ENCODE data around the gene RIPOR1.

Gene RIPOR1

DNA sequence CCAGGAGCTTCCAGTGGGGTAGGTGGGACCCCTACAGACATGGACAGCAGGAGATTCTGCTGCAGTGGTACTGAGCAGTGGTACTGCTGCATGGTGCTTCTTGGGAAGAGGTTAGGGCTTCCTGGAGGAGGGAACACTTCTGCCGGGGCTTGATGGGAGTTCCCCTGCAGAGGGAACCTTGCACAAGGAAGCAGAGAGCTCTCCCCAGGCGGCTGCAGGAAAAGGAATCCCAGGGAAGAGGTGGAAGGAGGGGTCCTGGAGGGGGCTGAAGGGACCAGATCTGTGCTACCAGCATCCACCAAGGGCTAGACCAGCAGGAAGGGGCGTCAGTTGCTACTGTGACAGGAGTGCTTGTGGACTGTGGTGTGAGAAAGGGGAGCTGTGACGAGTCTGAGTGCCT lies 10.6 kb downstream of the RIPOR1 start:
- DNase-seq, result no peak

DNA sequence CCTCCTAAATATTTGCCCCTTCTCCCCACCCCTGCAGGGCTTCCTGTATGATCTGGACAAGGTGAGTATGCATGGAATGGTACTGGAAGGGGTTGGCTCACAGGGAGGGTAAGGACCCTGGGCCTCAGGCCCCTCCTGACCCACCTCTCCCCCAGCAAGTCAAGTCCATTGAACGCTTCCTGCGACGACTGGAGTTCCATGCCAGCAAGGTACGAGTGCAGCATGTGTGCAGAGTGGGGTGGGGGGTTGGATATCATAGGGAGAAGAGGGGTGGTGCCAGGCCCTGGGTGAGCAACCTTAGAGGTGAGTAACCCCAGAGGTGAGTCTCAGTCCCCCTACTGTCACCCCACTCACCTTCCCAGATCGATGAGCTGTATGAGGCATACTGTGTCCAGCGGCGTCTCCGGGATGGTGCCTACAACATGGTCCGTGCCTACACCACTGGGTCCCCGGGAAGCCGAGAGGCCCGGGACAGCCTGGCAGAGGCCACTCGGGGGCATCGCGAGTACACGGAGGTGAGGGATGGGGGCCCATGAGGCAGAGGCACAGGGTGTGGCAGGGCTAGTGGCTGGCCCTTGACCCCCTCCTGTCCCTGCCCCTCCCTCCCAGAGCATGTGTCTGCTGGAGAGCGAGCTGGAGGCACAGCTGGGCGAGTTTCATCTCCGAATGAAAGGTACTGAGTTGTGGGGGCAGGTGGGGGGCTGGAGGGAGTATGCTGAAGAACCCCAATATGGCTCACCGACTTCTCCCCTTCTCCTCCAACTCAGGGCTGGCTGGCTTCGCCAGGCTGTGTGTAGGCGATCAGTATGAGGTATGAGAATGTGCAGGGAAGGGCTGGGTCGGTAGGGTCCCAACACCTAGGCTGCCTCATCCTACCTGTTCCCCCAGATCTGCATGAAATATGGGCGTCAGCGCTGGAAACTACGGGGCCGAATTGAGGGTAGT lies 11.3 kb downstream of the RIPOR1 start:
- DNase-seq, result no peak

DNA sequence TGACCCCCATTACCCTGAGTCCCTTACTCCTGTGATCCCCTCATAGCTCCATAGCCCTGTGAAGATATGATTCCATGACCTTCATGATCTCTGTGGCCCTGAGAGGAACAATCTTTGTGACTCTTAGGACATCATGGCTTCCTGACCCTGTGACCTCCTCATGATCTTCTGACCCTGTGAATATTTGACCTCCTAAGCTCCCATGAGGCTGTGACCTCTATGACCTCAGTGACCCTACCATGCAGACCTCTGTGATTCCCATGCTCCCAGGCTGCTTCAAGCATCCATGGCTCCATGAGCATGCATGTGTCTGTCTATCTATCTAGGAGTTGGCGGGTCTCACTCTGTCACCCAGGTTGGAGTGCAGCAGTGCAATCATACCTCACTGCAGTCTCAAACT lies 12.1 kb downstream of the RIPOR1 start:
- no peak for DNase-seq

DNA sequence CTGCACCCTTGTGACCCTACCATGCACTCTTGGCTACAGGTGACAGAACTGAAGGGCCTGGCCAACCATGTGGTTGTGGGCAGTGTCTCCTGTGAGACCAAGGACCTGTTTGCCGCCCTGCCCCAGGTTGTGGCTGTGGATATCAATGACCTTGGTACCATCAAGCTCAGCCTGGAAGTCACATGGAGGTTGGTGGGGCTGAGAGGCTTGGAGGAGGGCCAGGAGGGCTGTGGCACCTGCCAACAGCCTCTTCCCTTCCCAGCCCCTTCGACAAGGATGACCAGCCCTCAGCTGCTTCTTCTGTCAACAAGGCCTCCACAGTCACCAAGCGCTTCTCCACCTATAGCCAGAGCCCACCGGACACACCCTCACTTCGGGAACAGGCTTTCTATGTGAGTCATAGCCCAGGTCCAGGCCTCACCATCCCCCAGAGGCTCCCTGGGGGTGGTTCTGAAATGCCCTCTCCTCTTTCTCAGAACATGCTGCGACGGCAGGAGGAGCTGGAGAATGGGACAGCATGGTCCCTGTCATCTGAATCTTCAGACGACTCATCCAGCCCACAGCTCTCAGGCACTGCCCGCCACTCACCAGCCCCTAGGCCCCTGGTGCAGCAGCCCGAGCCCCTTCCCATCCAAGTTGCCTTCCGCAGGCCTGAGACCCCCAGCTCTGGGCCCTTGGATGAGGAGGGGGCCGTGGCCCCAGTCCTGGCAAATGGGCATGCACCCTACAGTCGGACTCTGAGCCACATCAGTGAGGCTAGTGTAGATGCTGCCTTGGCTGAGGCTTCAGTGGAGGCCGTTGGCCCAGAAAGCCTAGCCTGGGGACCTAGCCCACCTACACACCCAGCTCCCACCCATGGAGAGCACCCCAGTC lies 13.0 kb downstream of the RIPOR1 start:
- no peak for DNase-seq

DNA sequence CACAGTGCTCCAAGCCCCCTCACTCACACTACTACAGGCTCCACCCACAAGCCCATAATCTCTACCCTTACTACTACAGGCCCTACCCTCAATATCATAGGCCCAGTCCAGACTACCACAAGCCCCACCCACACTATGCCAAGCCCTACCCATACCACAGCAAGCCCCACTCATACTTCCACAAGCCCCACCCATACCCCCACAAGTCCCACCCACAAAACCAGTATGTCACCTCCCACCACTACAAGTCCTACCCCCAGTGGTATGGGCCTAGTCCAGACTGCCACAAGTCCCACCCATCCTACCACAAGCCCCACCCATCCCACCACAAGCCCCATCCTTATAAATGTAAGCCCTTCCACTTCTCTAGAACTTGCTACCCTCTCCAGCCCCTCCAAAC lies 13.8 kb downstream of the RIPOR1 start:
- peak; percentile 45 for DNase-seq

DNA sequence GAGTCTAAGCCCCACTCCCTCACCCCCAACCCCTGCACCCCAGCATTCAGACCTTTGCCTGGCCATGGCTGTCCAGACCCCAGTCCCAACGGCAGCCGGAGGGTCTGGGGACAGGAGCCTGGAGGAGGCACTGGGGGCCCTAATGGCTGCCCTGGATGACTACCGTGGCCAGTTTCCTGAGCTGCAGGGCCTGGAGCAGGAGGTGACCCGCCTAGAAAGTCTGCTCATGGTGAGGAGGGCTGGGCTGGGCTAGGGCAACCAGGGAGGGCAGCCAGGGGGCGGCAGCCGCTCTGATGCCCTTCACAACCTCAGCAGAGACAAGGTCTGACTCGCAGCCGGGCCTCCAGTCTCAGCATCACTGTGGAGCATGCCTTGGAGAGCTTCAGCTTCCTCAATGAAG lies 14.4 kb downstream of the RIPOR1 start:
- DNase-seq, result no peak

DNA sequence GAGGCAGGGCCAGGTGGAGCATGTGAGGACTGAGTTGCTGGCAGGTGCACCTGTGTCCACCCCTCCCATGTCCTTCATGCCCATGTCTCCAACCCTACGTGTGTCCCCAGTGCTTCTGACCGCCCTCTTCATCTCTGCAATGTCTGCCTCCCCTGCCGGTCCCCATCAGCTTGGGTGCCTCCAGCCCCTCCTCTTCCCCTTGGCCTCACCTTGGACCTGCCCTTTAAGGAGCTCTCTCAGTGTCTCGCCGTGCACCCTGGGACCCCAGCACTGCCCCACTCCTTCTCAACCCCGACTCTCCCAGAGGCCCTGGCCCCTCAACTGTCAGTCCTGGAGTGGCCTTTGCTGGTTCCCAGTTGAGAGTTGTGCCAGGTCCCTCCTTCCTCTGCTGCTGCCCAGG lies 15.0 kb downstream of the RIPOR1 start:
- DNase-seq, result no peak

DNA sequence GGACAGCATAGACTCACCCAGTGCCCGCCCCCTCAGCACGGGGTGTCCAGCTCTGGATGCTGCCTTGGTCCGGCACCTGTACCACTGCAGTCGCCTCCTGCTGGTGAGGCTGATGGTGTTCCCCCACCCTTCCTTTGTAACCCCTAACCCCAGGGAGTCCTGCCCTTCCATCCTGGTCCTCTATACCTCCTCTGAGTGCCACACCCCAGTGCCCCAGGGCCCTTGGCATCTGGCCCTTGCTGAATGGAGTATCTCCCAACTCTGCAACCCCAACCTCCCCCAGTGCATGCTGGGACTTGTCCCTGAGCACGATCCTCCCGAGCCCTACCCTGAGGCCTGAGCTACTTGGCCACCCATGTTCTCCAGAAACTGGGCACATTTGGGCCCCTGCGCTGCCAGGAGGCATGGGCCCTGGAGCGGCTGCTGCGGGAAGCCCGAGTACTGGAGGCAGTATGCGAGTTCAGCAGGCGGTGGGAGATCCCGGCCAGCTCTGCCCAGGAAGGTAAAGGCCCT lies 15.8 kb downstream of the RIPOR1 start:
- no peak for DNase-seq

DNA sequence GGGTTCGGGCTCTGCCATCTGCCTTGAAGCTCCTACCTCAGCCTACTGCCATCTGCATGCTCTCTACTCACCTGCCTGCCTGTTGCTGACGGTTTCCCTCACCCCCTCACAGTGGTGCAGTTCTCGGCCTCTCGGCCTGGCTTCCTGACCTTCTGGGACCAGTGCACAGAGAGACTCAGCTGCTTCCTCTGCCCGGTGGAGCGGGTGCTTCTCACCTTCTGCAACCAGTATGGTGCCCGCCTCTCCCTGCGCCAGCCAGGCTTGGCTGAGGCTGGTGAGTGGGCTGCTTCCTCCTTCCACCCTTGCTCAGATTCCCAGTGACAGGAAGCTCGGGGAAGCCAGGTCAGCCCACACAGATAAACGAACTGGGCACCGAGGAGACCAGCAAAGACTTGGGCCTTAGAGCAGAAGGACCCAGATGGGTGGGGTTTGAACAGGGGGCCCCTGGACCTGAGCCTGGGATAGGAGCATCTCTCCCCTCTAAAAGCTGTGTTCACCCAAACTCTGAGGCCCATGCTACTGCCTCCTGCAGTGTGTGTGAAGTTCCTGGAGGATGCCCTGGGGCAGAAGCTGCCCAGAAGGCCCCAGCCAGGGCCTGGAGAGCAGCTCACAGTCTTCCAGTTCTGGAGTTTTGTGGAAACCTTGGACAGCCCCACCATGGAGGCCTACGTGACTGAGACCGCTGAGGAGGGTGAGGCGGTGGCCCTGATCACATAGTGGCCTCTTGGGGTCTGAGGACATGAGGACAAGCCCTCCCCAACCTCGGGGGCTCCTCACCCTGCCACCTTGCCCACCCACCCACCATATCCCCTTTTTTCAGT lies 16.4 kb downstream of the RIPOR1 start:
- no peak for DNase-seq

DNA sequence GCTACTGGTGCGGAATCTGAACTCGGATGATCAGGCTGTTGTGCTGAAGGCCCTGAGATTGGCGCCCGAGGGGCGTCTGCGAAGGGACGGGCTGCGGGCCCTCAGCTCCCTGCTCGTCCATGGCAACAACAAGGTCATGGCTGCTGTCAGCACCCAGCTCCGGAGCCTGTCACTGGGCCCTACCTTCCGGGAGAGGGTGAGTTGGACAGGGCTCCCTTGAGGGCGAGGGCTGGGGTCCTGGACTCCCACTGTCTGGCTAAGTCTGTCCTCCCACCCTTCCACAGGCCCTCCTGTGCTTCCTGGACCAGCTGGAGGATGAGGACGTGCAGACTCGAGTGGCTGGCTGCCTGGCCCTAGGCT lies 17.0 kb downstream of the RIPOR1 start:
- no peak for DNase-seq

DNA sequence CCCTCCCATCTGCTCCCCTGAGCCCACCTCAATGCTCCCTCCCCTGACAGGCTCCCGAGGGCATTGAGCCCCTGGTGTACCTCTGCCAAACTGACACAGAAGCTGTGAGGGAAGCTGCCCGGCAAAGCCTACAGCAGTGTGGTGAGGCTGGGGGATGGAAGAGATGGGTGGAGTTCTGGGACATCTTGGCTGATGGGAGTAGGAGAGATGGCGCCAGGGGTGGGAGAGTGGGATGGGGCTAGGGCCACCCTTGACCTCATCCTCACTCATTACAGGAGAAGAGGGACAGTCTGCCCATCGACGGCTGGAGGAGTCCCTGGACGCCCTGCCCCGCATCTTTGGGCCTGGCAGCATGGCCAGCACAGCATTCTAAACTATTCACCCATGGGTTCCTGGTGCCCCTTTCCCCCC lies 17.5 kb downstream of the RIPOR1 start:
- DNase-seq, result no peak

DNA sequence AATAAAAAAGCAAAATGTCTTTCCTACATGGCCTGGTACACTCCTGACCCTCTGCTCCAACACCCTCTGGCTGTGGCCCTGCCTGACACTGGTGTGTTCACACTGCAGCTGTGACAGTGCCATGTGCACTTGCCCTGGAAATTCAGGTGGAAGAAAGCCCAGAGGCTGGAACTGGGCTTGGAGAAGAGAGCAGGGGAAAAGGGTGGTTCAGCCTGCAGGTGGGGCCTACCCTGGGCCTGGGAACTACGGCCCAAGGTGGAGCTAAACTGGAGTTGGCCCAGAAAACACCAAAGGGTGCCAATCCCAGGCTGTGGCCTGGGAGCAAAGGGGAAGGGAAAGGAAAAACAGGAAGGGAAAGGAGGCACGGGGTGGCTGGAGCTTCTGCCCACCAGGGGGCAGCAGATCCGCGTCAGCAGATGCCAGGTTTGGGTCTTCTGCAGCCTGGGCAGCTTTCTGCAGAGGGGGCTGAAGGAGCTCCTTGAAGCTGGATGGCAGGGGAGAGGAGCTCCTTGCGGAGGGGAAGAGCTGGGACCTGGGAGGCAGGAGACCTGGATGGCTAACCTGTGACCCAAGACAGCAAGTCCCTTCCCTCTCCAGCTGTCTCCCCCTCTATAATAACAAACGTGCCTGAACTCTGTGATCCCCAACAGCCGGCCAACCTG lies 18.3 kb downstream of the RIPOR1 start:
- peak; percentile 67 for DNase-seq

DNA sequence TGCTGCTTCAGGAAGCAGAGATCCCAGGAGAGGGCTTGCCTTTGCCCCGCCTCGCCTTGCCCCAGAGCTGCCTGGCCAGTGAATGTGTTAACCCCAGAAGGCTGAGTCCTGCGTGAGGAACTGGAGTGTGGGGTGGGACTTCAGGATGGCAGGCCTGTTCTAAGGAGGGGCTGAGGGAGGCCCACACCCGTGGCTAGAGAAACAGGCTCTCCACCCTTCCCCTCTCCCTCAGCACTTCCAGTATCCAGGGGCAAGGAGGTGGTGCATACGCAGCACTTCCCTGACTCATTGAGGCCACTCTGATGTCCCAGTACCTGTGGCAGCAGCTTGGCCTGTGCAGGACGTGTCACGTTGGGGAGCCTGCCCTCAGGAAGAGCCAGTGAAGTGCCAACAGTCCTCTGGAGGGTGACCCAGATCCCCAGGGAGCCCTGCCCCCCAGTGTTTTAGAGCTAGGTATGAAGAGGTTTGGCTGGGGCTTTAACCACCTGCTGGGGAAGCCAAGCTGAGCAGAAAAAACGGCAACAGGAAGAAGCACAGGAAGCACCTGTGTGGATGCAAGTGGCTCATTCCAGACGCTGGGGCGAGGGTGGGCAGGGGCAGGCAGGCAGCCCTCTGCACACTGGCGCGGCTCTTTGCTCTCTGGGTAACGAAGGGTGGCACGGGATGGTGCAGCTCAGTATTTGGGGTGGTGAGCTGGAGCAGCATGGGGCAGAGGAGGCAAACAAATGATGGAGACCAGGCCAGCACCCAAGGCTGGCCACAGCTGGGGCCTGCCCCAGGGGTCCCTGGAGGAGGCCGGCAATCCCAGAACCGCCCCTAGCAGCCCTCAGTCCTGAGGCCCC lies 19.0 kb downstream of the RIPOR1 start:
- peak; percentile 37 for DNase-seq

DNA sequence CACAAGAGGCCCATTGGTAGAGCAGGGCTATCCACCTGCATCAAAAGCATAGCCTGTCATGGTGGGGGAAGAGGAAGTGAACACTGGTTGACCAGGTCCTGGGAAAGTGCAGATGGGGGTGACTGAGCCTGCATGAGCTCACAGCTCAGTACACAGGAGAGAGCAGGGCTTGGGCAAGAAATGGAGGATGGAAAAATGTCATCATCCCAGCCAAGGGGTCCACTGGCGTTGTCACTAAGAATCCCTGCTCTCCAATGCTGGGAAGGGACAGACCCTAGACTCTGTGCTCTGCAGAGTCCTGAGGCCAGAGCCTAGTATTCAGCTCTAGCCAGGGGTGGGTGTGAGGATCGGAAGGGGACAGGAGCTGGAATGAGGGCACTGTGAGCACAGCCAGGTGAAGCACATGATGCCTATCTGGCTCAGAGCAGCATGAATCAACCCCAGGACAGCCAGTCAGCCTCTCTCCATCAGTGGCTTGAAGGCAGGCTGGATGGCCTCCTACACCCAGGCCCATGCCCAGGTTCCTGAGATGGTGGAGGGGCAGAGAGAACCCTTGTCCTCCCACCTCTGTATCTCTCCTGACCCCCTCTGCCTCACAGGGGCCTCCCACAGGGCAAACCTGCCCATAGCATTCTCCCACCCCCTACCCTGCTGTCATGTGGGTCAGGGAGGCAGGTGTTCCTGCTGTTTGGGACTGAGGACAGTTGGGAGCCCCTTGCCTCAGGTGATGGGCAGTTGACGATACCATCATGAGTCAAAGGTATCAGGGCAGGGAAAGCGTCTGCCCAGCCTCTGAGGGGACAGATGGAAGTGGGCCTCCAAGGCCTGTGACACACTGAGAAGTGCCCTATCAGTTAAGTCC lies 19.9 kb downstream of the RIPOR1 start:
- DNase-seq, result no peak

DNA sequence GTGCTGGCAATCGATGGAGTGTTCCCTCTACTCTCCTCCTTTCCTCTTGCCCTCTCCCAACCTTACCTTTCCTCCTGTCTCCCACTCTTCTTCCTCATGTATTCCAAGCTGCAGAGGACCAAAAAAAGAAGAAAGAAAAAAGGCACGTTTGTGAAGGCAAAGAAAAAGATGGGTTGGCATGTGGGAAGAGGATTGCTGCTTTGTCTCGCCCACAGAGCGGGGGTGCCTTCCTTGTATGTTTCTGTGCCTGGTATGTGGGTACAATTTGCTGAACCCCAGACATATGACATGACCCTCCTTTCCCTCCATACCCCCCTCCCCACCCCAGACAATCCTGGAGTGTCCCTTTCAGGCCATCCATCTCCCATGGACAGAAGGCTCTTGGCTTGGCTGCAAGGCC lies 20.6 kb downstream of the RIPOR1 start:
- DNase-seq, result no peak

DNA sequence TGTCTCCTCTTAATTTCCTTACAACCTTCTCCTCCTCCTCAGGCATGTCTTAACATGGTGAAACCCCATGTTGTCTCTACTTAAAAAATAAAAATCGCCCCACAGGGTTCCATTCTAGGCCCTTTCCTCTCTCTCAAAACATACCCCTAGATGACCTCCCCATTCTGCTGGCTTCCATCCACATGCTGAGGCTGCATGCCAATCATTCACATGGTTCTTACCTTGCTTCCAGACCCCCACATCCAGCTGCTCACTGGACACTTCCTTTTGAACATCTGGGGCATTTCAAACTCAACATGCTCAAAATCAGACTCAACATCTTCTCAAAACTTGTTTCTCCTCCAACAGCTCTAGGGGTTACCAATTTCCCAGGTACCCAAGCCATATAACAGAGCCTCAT lies 21.3 kb downstream of the RIPOR1 start:
- no peak for DNase-seq

DNA sequence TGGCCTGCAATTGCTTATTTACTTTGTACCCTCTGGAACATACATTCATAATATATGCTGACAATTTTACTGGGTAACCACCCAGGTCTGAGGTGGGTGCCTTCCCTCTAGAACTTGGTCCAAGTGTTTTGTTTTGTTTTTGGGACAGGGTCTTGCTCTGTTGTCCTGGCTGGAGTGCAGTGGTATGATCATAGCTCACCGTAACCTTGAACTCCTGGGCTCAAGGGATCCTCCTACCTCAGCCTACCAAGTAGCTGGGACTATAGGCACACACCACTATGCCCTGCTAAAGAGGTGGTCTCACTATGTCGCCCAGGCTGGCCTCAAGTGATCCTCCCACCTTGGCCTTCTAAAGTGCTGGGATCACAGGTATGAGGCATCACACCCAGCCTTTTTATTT lies 22.5 kb downstream of the RIPOR1 start:
- DNase-seq, result no peak

DNA sequence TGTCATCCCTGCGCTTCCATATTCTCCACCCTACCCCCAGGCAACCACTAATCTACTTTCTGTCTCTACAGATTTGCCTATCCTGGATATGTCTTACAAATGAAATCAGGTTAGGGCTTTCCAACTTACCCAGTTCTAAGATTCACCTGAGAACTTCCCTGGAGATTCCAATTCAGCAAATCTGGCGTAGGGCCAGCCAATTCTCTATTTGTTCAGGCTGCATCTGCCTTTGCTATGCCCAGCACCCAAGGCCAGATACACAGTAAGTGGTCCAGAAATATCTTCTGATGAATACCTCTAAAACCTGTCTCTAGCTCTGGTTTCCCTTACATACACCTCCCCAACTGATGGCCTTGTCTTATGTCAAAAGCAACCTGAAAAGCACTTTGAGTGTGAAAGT lies 23.3 kb downstream of the RIPOR1 start:
- no peak for DNase-seq

DNA sequence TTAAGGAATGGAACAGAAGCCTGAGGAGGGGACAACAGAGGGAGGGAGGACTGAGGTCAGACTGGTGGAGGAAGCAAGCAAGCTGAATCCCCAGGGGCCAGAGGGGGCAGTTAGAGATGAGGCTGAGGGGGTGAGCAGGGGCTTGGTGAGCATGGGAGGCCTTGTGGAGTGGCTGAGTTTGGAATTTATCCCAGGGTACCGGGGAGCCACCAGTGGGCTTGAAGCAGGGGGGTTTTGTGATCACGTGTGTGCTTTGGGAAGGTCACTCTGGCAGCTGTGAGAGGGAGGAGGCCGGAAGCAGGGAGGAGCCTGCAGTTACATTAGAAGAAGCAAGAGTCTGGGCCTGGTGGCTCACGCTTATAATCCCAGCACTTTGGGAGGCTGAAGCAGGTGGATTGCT lies 23.8 kb downstream of the RIPOR1 start:
- no peak for DNase-seq

DNA sequence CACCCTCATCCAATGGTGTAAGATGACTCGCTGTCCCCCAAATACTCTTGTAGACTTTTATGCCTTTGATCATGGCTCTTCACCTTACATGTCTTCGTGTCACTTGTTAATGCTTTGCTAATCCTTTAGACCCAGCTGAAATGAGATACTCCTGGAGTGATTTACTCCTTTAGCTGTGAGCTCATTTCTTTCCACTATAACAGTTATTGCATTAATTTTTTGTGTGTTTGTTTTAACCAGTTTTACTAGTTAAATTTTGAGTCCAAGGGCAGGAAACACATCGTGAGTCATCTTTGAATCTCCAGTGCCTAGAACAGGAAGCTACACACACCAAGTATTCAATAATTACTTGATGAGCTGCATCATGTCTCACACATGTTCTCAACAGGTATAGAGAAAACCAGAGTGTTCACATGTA lies 27.2 kb downstream of the RIPOR1 start:
- no peak for DNase-seq
